ENCODE results near the gene NUP210.

The NUP210 gene

GRCh38 chr3:13462822-13463221 is 42.7 kb upstream of the NUP210 start:
- Histone ChIP-seq H3K27me3 (ENCODE audit: insufficient read depth, low read depth) (no peaks in the 10 kb centered on the region), H4K20me1 (ENCODE audit: insufficient read depth) (no peaks in the 10 kb centered on the region), H3K4me2 (no peak overlapping the region), H3K4me3 (IDR thresholded peaks at IDR 0.05; ENCODE audit: insufficient read depth, low read depth, low read length) (no peak overlapping the region), H3K27ac (no peak overlapping the region), H3K4me1 (ENCODE audit: low read depth, poor library complexity, severe bottlenecking) (no peaks in the 10 kb centered on the region), H2AFZ (ENCODE audit: low read depth) (no peak overlapping the region), H3K79me2 (ENCODE audit: insufficient read depth, low read depth) (no peaks in the 10 kb centered on the region), H3K36me3 (ENCODE audit: insufficient read depth) (no peaks in the 10 kb centered on the region), H3K9ac (no peak overlapping the region)
- no peak for TF ChIP-seq CTCF (conservative IDR thresholded peaks at IDR 0.05; ENCODE audit: low read depth, low read length)

- no peak overlapping the region for H3K9ac ChIP-seq
- no peak overlapping the region for H3K4me2 ChIP-seq
- no peak overlapping the region for H2AFZ ChIP-seq (ENCODE audit: low read depth)
- no peaks in the 10 kb centered on the region for H4K20me1 ChIP-seq (ENCODE audit: insufficient read depth)
- no peak for TF ChIP-seq CTCF (conservative IDR thresholded peaks at IDR 0.05; ENCODE audit: low read depth, low read length)
- H3K4me3 ChIP-seq (IDR thresholded peaks at IDR 0.05; ENCODE audit: insufficient read depth, low read depth, low read length) = no peak overlapping the region
- no peaks in the 10 kb centered on the region for H3K4me1 ChIP-seq (ENCODE audit: low read depth, poor library complexity, severe bottlenecking)
- H3K79me2 ChIP-seq (ENCODE audit: insufficient read depth, low read depth) = no peaks in the 10 kb centered on the region
- H3K36me3 ChIP-seq (ENCODE audit: insufficient read depth) = no peaks in the 10 kb centered on the region
- no peaks in the 10 kb centered on the region for H3K27me3 ChIP-seq (ENCODE audit: insufficient read depth, low read depth)
- no peak overlapping the region for H3K27ac ChIP-seq
These were observed 42.1 kb upstream of the NUP210 start for GRCh38 chr3:13462125-13462629.

- no peaks in the 10 kb centered on the region for H4K20me1 ChIP-seq (ENCODE audit: insufficient read depth)
- no peaks in the 10 kb centered on the region for H3K4me1 ChIP-seq (ENCODE audit: low read depth, poor library complexity, severe bottlenecking)
- TF ChIP-seq CTCF (conservative IDR thresholded peaks at IDR 0.05; ENCODE audit: low read depth, low read length) = peak; percentile 81
- H2AFZ ChIP-seq (ENCODE audit: low read depth) = no peak overlapping the region
- H3K4me2 ChIP-seq = no peak overlapping the region
- H3K9ac ChIP-seq = no peak overlapping the region
- no peak overlapping the region for H3K27ac ChIP-seq
- H3K4me3 ChIP-seq (IDR thresholded peaks at IDR 0.05; ENCODE audit: insufficient read depth, low read depth, low read length) = no peak overlapping the region
- H3K36me3 ChIP-seq (ENCODE audit: insufficient read depth) = no peaks in the 10 kb centered on the region
- H3K27me3 ChIP-seq (ENCODE audit: insufficient read depth, low read depth) = no peaks in the 10 kb centered on the region
- H3K79me2 ChIP-seq (ENCODE audit: insufficient read depth, low read depth) = no peaks in the 10 kb centered on the region
These were observed 41.3 kb upstream of the NUP210 start for GRCh38 chr3:13461169-13462124.

- H3K27ac ChIP-seq = no peak overlapping the region
- no peaks in the 10 kb centered on the region for H3K36me3 ChIP-seq (ENCODE audit: insufficient read depth)
- no peaks in the 10 kb centered on the region for H3K79me2 ChIP-seq (ENCODE audit: insufficient read depth, low read depth)
- H4K20me1 ChIP-seq (ENCODE audit: insufficient read depth) = no peaks in the 10 kb centered on the region
- H3K9ac ChIP-seq = no peak overlapping the region
- H3K4me2 ChIP-seq = no peak overlapping the region
- H3K4me3 ChIP-seq (IDR thresholded peaks at IDR 0.05; ENCODE audit: insufficient read depth, low read depth, low read length) = no peak overlapping the region
- no peaks in the 10 kb centered on the region for H3K4me1 ChIP-seq (ENCODE audit: low read depth, poor library complexity, severe bottlenecking)
- no peaks in the 10 kb centered on the region for H3K27me3 ChIP-seq (ENCODE audit: insufficient read depth, low read depth)
- H2AFZ ChIP-seq (ENCODE audit: low read depth) = no peak overlapping the region
- TF ChIP-seq CTCF (conservative IDR thresholded peaks at IDR 0.05; ENCODE audit: low read depth, low read length) = no peak
These were observed 40.2 kb upstream of the NUP210 start for GRCh38 chr3:13460341-13460736.
